H1 (cell line): ENCODE data around the gene GALNT15. TPM values are rescaled to one million over a fixed set of nuclear protein-coding genes. Genes with fewer than 3 reads are reported as not detected.

Source experiments
- CTCF ChIA-PET: fragments of 300-600 bp; sonication (Branson Sonifier 250); formaldehyde crosslinking; loops from one replicate; lab custom pipeline; 2021; ENCODE audit not compliant: partially characterized antibody; lab: Charles Lee
- POLR2A ChIA-PET: fragments of 300-600 bp; sonication (Branson Sonifier 250); formaldehyde crosslinking; loops from one replicate; lab custom pipeline; 2021; ENCODE audit warnings: inconsistent platforms; ENCODE audit not compliant: partially characterized antibody; lab: Charles Lee
- DNase-seq, 2 experiments: peaks; one replicate each; pipeline versions ENCODE4 v3.0.0 to v3.0.0-alpha.2; 2010 to 2022; ENCODE audit warnings: low spot score in 2 of 2, low read depth in 1 of 2, mixed read lengths in 1 of 2
- FAIRE-seq: peaks from 2 replicates; lab custom pipeline; 2011; peaks lifted over from hg19 to GRCh38; lab: Jason Lieb, UNC
- H2AFZ ChIP-seq: 2 replicates; pipeline ENCODE4 v1.8.1; 2012; ENCODE audit warnings: low read length, inconsistent platforms
- H2AK5ac ChIP-seq: 2 replicates; pipeline ENCODE4 v1.6.1; 2013; ENCODE audit warnings: low read depth, low read length
- H2BK120ac ChIP-seq: replicated peaks from 2 replicates; pipeline ENCODE3; 2013; ENCODE audit warnings: low read depth, low read length, inconsistent platforms
- H2BK12ac ChIP-seq: 2 replicates; pipeline ENCODE4 v1.6.1; 2013; ENCODE audit warnings: low read depth, low read length
- H2BK15ac ChIP-seq: 2 replicates; pipeline ENCODE4 v1.6.1; 2013; ENCODE audit warnings: low read length
- H2BK20ac ChIP-seq: 2 replicates; pipeline ENCODE4 v1.6.1; 2013; ENCODE audit warnings: low read length
- H2BK5ac ChIP-seq: 2 replicates; pipeline ENCODE4 v1.6.1; 2013; ENCODE audit warnings: low read depth, low read length
- H3K14ac ChIP-seq: 2 replicates; pipeline ENCODE4 v1.6.1; 2013; ENCODE audit warnings: inconsistent platforms; ENCODE audit not compliant: insufficient read length
- H3K18ac ChIP-seq: 2 replicates; pipeline ENCODE4 v1.6.1; 2013; ENCODE audit warnings: low read length; ENCODE audit errors: extremely low read depth
- H3K23ac ChIP-seq: 2 replicates; pipeline ENCODE4 v1.6.1; 2013; ENCODE audit warnings: inconsistent platforms; ENCODE audit not compliant: insufficient read length
- H3K23me2 ChIP-seq: 2 replicates; pipeline ENCODE4 v1.6.1; 2013; ENCODE audit warnings: low read depth, low read length
- H3K27ac ChIP-seq: 2 replicates; pipeline ENCODE4 v1.6.1; 2011; ENCODE audit warnings: low read depth, low read length, inconsistent platforms
- H3K27me3 ChIP-seq, 4 experiments: replicated peaks in 1 of 4; 1 replicate in 1 of 4; 2 replicates in 3 of 4; pipeline versions ENCODE4 v1.6.1 to v1.8.1; 2011 to 2013; ENCODE audit warnings: low read length in 3 of 4, mild to moderate bottlenecking in 3 of 4, inconsistent platforms in 2 of 4, mixed read lengths in 2 of 4, moderate library complexity in 1 of 4; ENCODE audit not compliant: control insufficient read depth in 3 of 4, insufficient read depth in 3 of 4; ENCODE audit errors: extremely low read depth in 1 of 4
- H3K36me3 ChIP-seq, 4 experiments: 2 replicates each; pipeline versions ENCODE4 v1.6.1 to v1.8.1; 2011 to 2013; ENCODE audit warnings: mild to moderate bottlenecking in 4 of 4, low read length in 3 of 4, moderate library complexity in 2 of 4, control low read depth in 1 of 4, inconsistent platforms in 1 of 4; ENCODE audit not compliant: insufficient read depth in 4 of 4, control insufficient read depth in 2 of 4
- H3K4ac ChIP-seq: replicated peaks from 2 replicates; pipeline ENCODE3; 2013; ENCODE audit warnings: low read length, low read depth, mixed read lengths, inconsistent platforms; ENCODE audit not compliant: insufficient read length
- H3K4me1 ChIP-seq, 4 experiments: replicated peaks in 1 of 4; 1 replicate in 1 of 4; 2 replicates in 3 of 4; pipeline versions ENCODE4 v1.6.1 to v1.8.1; 2011 to 2013; ENCODE audit warnings: low read length in 3 of 4, inconsistent platforms in 2 of 4, mixed read lengths in 1 of 4; ENCODE audit not compliant: insufficient read depth in 4 of 4, control insufficient read depth in 3 of 4
- H3K4me2 ChIP-seq, 2 experiments: 2 replicates each; pipeline versions ENCODE4 v1.6.1 to v1.8.1; 2011 to 2013; ENCODE audit warnings: low read depth in 2 of 2, low read length in 2 of 2, control low read depth in 1 of 2, inconsistent platforms in 1 of 2, mild to moderate bottlenecking in 1 of 2; ENCODE audit not compliant: insufficient read depth in 1 of 2
- H3K4me3 ChIP-seq, 4 experiments: fragments of 200-600, 300-600 bp in 1 of 4; sonication (generic), shearing (Covaris generic), sonication (Bioruptor Twin) in 1 of 4; 2 replicates each; pipeline versions ENCODE4 v1.5.1 to v1.8.1; 2011 to 2016; ENCODE audit warnings: low read length in 4 of 4, low read depth in 3 of 4, control low read depth in 2 of 4, inconsistent platforms in 2 of 4, mild to moderate bottlenecking in 2 of 4, mixed read lengths in 1 of 4, moderate library complexity in 1 of 4; ENCODE audit not compliant: insufficient read depth in 2 of 4; ENCODE audit errors: extremely low read depth in 1 of 4
- H3K56ac ChIP-seq: replicated peaks from 2 replicates; pipeline ENCODE3; 2013; ENCODE audit warnings: low read depth, mild to moderate bottlenecking, mixed read lengths, low read length, inconsistent platforms; ENCODE audit not compliant: insufficient read length
- H3K79me1 ChIP-seq: 2 replicates; pipeline ENCODE4 v1.6.1; 2013; ENCODE audit warnings: low read depth, low read length, control low read depth
- H3K79me2 ChIP-seq, 2 experiments: 2 replicates each; pipeline versions ENCODE4 v1.6.1 to v1.8.1; 2012 to 2013; ENCODE audit warnings: low read length in 2 of 2, mild to moderate bottlenecking in 2 of 2, inconsistent platforms in 1 of 2; ENCODE audit not compliant: insufficient read depth in 2 of 2, control insufficient read depth in 1 of 2
- H3K9ac ChIP-seq, 4 experiments: replicated peaks in 1 of 4; 1 replicate in 1 of 4; 2 replicates in 3 of 4; pipeline versions ENCODE4 v1.6.1 to v1.8.1; 2011 to 2013; ENCODE audit warnings: low read depth in 3 of 4, low read length in 3 of 4, control low read depth in 2 of 4, mild to moderate bottlenecking in 2 of 4, moderate library complexity in 2 of 4, inconsistent platforms in 1 of 4; ENCODE audit errors: extremely low read depth in 1 of 4
- H3K9me3 ChIP-seq, 2 experiments: 2 replicates each; pipeline versions ENCODE4 v1.6.1 to v1.8.1; 2012 to 2013; ENCODE audit warnings: mild to moderate bottlenecking in 2 of 2, moderate library complexity in 2 of 2, control low read depth in 1 of 2, inconsistent platforms in 1 of 2, low read depth in 1 of 2, low read length in 1 of 2, mixed read lengths in 1 of 2; ENCODE audit not compliant: insufficient read depth in 2 of 2
- H4K20me1 ChIP-seq, 2 experiments: replicated peaks in 1 of 2; 2 replicates each; pipeline versions ENCODE3 to v1.8.1; 2011 to 2013; ENCODE audit warnings: inconsistent platforms in 2 of 2, low read length in 2 of 2, mild to moderate bottlenecking in 1 of 2; ENCODE audit not compliant: insufficient read depth in 2 of 2, control insufficient read depth in 1 of 2
- H4K5ac ChIP-seq: 2 replicates; pipeline ENCODE4 v1.6.1; 2013; ENCODE audit warnings: low read length, low read depth, mixed read lengths, inconsistent platforms; ENCODE audit not compliant: insufficient read length
- H4K8ac ChIP-seq: 2 replicates; pipeline ENCODE4 v1.8.0; 2013; ENCODE audit warnings: mild to moderate bottlenecking, moderate library complexity, low read length, inconsistent platforms; ENCODE audit not compliant: insufficient read depth; ENCODE audit errors: extremely low read depth
- H4K91ac ChIP-seq: replicated peaks from 2 replicates; pipeline ENCODE3; 2013; ENCODE audit warnings: low read length, mixed read lengths, inconsistent platforms; ENCODE audit not compliant: insufficient read length
- CHD1 ChIP-seq: IDR thresholded peaks from 2 replicates; pipeline ENCODE4 v1.6.1; 2012; ENCODE audit warnings: low read depth, low read length, improper control_type of control experiment
- WGBS, 2 experiments: shearing (Covaris generic) in 1 of 2; methylation state at CpG; one replicate each; pipeline versions ENCODE4 v1.1.6 to v1.1.7; 2013 to 2015; ENCODE audit warnings: low lambda C conversion rate in 2 of 2, mixed read lengths in 2 of 2, inconsistent platforms in 1 of 2, low coverage in 1 of 2, missing lambda C conversion rate in 1 of 2; ENCODE audit not compliant: insufficient replicate concordance in 2 of 2, insufficient coverage in 1 of 2, insufficient read length in 1 of 2; ENCODE audit errors: extremely low coverage in 1 of 2, missing lambda C conversion rate in 1 of 2; 5-methylcytosine and 5-hydroxymethylcytosine counted together
- polyA plus RNA-seq, 7 experiments: library from polyadenylated mRNA; depleted of rRNA in 3 of 7; stranded (reverse) in 5 of 7; unstranded in 2 of 7; fragments of >200 nt in 5 of 7; fragments of 200-250 nt in 2 of 7; gene quantifications; 1 replicate in 5 of 7; 2 replicates in 1 of 7; 4 replicates in 1 of 7; pipeline versions ENCODE4 v1.2.1 to v1.2.3, GENCODE V29; 2011 to 2013; ENCODE audit warnings: missing spikeins in 2 of 7, mixed read lengths in 2 of 7
- total RNA-seq: library from RNA; stranded (reverse); fragmentation: NEBNext Ultra II Directional; extraction: Animal tissue kit (Norgen Biotek cat#: 25700); gene quantifications from 2 replicates; pipeline ENCODE4 v1.2.1, GENCODE V29; 2021

Gene GALNT15
- total and polyA plus RNA-seq, 2 of the 8 experiments (the other 6 are each of a cell fraction or from before 2014, with no cell fraction given) = 0.02 TPM; not detected in 1

- Histone ChIP-seq H3K4me1 (peaks cover 0 to 3% (median 0%) of the 10 kb centered on the region in 4 experiments; a peak in 1 of 7 replicates), H3K4me2 (no peak overlapping the region), H3K27ac (no peak overlapping the region), H3K79me2 (no peaks in the 10 kb centered on the region), H2AFZ (peak overlapping the region; percentile 31; the same call in 1 of the 2 replicates), H3K18ac (no peak overlapping the region), H4K8ac (no peak overlapping the region), H2BK120ac (no peak overlapping the region), H2BK20ac (no peak overlapping the region), H2BK12ac (no peak overlapping the region; the same call in 1 of the 2 replicates), H3K4ac (no peak overlapping the region), H4K20me1 (no peaks in the 10 kb centered on the region), H3K27me3 (no peaks in the 10 kb centered on the region), H3K9ac (no peak overlapping the region), H3K23me2 (peaks cover 2% of the 10 kb centered on the region), H2BK15ac (no peak overlapping the region), H2BK5ac (no peak overlapping the region), H3K14ac (no peak overlapping the region), H2AK5ac (no peak overlapping the region), H3K4me3 (no peak overlapping the region), H3K23ac (no peak overlapping the region), H4K5ac (no peak overlapping the region), H3K56ac (no peak overlapping the region), H3K79me1 (no peaks in the 10 kb centered on the region), H3K9me3 (no peaks in the 10 kb centered on the region), H3K36me3 (no peaks in the 10 kb centered on the region), H4K91ac (no peak overlapping the region)
- 74% methylated on average over 6 of the region's 6 CpGs; no CpG with 5 or more reads in 1 of the 2 experiments for WGBS, 2 experiments
- ChIA-PET CTCF (interaction anchor here (0.8 to 4.2 kb wide), 12 partner anchors 9 to 655 kb away, joined by 3 to 24 read pairs (median 4); no protein-coding TSS in a partner anchor), POLR2A (no interaction called here)
- no peak for DNase-seq
- no peak for FAIRE-seq
- no peak for TF ChIP-seq CHD1
Observed at GRCh38 chr3:16181361-16181760, 6.9 kb downstream of the GALNT15 start.
